ENCODE results near the gene FNDC5.

Gene FNDC5

DNA sequence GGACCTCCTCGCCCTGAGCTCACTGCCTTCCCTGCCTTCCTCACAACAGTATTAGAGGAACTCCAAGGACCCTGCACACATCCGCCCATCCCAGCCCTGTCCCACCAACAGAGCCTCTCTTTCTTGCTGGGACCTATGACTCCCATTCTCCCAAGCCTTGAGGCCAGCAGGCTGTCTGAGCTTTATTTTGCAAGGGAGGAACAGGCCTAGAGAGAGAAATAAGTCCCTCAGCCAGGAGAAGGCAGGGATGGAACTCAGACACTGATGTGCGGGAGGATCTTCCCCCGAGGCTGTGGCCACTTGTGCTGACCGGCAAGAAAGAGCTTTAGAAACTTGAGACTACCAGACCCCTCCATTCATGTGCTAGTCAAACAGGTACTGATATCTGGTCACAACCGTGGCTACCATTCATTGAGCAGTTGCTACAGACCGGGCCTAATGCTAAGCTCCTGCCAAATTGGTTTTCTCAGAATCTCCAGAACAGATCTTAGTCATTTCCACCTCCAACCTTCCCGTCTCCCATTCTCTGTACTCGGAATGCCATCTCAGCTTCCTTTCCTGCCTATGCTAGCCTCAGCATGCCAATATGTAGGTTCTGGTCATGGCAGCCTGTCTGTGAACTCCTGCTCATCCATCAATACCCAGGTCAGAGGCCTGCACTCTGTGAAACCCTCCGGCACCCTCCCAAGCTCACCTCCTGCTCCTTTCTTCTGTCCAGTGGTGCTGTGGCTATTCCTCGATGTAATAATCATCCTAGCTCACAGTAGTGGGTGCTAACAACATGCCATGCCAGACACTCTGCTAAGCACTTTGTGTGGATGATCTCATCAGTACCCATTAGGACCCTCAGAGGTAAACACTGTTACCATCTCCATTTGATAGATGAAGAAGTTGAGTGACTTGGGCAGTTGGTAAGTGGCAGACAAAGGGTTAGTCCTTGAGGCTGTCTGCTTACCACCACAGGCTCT lies 26.7 kb upstream of the FNDC5 start:
- no peak for DNase-seq (ENCODE audit: low read depth)

DNA sequence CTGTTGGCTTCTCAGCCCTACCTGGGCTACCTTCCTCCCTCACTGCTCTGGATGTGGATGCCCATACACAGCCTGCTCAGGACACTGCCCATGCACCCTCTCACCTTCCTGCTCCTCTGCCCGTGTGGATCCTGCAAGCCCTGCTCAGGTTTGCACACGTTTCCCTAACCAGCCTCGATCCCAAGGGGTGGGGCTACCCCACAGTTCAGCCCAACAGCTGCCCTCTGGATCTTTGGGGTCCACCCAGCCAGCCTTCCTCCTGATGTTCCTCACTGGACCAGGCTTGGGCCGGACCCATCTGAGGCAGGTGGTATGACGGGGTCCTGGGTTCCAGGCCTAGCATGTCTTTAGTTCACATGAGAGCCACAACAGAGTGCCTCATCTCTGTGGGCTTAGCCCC lies 25.7 kb upstream of the FNDC5 start:
- DNase-seq (ENCODE audit: low read depth), result no peak

DNA sequence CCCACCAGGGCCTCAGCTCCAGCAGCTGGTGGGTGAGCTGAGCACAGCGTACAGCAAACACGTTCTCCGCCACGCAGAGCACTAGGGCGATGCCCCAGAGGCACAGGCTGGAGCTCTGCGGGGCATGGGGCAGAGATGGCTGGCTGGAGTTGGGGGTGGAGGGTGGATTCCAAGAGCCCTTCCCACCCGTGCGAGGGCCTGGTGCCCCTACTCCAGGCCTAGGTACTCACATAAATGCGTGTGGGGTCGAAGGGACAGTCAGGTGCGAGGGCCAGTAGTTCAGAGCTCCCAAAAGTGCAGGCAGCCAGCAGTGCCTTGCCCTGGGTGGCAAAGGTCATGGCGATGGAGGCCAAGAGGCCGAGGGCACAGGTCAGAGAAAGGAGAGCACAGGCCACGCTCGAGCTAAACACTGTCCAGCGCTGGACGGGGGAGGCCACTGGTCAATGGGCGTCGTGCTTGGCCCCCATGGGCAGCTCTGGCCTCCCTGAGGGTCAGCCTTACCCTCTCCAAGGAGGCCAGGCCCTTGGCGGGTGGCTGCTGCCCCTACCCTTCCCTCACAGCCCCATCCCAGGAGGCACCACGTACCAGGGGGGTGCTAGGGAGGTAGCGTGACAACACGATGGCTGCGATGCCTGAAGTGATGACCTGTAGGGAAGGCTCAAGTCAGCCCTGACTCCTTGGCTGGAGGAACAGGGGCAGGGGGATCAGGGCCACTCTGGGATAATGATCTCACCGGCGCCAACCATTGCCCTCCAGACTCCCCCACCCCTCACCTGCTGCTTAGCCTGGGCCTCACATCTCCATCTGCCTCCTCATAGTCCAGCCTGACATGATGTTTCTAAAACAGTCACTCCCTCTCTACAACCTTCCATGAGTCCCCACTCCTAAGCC lies 24.9 kb upstream of the FNDC5 start:
- no peak for DNase-seq (ENCODE audit: low read depth)

DNA sequence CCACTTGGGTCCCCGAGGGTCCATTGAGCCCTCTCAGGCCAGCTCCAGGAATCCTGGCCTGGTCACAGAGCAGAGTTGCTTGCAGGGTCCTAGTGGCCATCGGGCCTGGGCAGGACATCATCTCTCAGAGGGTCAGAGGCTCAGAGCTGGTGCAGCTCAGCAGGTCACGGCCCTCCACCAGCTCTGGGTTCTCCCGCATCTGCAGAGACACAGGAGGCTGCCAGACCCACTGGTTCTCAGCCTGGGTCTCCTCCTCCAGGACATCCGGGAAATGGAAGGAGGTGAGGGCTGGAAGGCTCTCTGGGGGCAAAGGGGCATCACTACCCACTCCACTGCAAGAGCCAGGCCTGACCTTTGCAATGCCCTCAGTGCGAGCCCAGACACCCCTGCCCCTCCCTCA lies 24.0 kb upstream of the FNDC5 start:
- DNase-seq (ENCODE audit: low read depth), result no peak

DNA sequence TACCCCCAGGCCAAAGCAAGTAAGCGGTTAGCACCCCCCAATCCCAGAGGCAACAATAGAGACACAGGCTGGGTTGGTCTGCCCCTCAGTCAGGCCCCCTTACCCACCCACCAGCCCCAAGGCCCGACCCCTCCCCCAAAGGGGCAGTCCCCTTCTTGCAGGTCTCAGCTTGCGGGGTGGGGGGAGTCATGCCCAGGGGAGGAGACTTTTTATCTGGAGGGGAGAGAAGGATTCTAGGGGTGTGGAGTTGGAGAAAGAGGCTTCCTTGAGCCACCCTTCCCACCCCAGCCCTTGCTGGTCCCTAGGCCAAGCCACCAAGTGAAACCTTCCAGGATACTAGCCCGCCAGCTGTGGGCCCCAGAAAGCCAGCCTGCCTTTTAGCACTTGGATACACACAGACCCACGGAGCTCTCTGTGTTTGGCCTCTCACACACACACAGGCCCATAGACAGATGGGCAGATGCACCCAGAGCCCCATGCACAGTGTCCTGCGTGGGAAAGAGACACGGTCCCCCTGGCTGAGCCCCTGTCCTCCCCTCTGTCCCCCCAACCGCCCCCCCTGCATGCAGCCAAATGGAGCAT lies 23.4 kb upstream of the FNDC5 start:
- DNase-seq (ENCODE audit: low read depth), result no peak

DNA sequence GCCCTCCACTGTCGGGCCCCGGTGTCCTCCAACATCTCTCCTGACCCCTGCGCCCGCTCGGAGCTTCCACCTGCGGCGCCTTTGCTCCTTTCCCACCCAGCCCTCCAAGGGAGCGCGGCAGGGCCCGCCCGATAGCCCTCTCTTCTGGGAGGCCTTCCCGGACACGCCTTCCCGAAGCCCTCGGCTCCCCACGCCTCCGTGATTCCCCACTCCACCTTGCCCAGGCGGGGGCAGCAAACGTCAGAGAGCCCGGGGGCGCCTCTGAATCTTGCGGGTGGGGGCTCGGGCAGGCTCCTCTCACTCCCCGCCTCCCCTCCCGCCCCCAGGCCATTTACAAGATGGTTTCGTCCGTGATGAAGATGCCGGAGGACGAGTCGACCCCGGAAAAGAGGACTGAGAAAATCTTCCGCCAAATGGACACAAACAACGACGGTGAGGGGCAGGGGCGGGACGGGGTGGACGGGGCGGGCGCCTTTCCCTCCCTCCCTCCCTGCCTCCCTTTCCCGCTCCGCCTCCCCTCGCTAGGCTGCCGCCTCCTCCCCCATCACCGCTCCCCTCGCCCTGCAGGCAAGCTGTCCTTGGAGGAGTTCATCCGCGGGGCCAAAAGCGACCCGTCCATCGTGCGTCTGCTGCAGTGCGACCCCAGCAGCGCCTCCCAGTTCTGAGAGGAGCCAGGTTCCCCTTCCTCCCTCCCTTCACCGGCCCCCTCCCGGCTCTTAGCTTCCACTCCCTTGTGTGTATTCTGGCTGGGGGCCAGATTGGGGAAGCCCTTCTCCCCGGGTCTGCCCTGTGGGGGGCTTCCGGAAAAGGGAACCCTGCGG lies 22.7 kb upstream of the FNDC5 start:
- DNase-seq (ENCODE audit: low read depth), result no peak

DNA sequence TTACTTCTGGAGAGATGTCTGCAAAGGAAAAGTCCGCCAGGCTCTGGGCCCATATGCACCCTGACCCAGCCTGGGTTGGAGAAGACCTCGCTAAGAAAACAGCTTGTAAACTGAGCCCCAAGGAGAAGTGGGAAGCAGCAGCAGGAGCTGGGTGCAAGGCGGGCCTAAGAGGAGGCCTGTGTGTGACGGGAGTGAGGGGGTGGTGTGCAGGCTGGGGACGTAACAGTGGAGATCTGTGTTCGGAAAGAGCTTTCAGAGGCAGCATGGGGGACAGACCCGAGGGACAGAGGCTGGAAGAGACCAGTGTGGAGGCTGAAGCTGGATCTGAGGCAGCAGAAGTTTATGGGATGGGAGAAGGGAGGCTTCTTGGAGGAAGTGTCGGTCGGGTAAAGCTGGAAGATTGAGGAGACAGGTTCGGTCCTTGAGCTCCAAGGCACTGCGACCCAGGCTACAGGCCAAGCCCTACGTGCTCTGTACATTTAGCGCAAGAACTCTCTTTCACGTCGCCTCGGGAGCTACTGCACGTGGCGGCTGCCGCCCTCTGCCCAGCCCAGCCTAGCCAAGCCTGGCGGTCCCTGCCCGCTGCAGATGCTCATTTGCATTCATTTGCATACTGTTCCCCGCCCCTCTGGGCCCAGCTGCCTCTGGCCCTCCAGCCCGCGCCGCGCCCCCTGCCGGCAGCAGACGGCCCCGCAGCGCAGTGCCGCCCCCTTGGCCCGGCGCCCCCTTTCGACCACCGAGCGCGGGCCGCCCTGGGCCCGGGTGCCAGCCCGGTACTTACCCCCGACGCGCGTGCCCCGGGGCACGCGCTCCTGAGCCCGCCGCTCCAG lies 21.9 kb upstream of the FNDC5 start:
- no peak for DNase-seq (ENCODE audit: low read depth)

DNA sequence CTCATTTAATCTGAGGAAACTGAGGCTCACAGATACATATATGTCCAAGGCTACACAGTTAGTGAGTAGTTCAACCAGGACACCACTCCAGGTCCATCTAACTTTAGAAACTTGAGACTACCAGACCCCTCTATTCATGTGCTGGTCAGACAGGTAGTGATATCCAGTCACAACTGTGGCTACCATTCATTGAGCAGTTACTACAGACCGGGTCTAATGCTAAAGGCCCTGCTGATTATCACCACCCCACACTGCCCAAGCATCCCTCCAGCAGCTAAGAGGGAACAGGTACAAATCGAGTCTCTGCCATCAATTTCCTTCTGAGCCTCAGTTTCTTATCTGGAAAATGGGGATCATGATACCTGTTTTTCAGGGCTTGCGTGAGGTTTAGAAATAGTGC lies 20.9 kb upstream of the FNDC5 start:
- DNase-seq (ENCODE audit: low read depth), result no peak

DNA sequence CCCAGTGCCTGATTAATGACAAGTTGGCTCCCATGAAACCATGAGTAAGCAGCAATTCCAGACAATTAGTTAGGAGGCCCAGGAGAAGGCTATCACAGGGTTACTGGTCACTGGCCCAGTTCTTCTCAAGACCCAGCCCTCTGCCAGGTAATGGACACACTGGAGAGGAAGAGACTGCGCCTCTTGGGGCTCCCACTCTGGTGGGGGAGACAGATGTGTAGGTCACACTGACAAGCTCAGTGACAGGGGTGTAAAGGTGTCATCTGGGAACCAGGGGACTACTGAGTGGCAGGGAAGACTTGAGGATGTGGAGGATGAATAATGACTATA lies 20.5 kb upstream of the FNDC5 start:
- DNase-seq (ENCODE audit: low read depth), result no peak

DNA sequence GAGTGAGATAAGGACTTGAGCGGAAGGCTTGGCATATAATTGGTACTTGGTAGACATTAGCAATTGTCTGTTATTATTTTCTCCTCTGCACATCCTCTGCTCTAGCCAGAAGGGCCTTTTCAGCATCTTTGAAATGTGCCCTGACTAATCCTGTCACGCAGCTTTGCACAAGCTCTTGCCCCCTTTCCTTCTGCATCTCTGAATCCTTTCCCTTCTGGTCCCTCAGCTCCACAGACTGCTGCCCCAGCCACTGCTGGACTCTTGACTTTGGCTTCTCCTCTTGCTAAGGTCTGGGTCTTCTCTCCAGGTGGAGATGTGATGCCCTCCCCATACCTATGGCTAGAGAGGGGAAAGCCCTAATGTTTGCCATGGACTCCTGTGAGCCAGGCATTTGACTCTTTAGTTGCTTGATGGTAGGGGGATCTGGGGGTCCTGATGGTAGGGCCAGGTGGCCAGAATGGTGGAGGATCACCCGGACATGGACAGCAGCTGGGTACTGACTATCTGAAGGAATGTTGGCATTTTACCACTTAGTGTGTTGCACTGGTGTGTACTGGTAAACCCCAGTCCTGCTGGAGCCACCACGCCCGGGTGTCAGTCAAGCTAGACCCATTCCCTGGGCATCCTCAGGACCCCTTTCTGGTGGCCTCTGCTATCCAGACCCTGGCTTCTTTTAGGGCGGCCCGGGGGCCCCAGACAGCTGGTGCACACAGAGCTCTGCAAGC lies 20.0 kb upstream of the FNDC5 start:
- no peak for DNase-seq (ENCODE audit: low read depth)

DNA sequence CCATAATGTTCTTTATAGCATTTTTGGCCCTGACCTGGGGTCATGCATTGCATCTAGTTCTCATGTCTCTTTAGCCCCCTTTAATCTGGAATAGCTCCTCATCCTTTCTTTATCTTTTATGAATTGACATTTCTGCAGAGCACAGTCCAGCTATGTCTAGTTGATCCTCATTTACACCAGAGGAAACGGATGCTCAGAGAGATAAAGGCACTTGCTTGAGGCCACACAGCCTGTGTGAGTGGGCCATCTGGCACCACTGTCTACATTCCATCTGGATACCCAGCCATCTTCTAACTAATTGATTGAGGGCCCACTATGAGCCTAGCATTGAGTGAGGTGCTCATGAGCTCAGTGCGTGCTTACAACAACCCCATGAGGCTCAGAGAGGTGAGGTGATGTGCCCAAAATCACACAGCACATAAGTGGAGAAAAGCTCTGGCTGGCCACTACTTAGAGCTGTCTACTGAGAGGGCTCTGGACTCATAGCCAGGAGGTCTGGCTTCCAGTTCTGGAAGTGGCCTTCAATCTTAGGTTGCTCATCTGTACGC lies 19.1 kb upstream of the FNDC5 start:
- DNase-seq (ENCODE audit: low read depth), result no peak

DNA sequence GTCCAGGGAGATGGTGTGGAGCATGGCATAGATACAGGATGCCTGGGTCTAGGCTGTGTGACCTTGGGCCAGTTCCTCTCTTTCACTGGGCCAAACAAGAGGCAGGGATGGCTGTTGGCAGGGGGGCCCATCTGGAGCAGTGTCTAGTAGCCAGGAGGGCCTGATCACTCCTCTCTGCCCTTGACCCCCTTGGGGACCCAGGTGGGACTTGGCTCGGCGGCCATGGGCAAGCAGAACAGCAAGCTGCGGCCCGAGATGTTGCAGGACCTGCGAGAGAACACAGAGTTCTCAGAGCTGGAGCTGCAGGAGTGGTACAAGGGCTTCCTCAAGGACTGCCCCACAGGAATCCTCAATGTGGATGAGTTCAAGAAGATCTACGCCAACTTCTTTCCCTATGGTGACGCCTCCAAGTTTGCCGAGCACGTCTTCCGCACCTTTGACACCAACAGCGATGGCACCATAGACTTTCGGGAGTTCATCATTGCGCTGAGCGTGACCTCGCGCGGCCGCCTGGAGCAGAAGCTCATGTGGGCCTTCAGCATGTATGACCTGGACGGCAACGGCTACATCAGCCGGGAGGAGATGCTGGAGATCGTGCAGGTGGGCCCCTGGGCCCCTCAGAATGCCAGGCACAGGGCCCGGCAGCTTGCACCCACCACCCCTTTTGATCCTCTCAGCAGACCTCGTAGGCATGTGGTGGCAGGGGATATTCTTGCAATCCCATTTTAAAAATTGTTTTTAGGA lies 18.1 kb upstream of the FNDC5 start:
- DNase-seq (ENCODE audit: low read depth), result no peak

DNA sequence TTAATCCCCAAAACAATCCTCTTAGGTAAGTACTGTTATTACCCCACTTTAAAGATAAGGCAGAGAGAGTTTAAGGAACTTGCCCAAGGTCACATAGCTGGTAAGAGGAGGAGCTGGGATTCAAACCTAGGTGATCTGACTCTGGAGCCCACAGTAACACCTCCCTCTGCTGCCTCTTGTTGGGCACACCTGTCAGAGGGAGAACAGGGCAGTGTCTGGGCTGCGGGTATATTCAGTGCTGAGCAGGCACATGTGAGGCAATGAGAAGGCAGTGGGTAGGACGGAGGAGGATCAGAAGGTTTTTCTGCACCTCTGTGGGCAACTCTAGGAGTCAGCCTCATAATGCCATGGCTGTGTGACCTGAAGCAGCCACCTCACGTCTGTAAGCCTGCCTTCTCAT lies 17.4 kb upstream of the FNDC5 start:
- DNase-seq (ENCODE audit: low read depth), result no peak

DNA sequence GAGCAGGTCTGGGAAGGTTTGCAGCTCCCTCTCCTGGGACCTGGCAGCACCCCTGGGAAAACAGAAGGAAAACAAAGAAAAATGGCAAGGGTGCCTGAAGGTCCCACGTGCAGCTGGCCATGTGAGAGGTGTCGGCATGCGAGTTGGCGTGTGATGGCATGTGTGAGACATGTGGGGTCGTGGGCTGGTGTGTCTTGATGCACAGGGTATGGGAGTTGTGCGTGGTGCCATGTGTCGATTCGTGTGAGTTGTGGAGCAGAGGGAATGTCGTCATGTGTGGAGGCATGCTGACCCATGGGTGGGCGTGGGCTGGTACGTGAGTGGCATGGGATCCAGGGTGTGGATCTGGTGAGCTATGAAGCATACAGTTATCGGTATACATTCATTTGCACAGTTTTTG lies 16.9 kb upstream of the FNDC5 start:
- DNase-seq (ENCODE audit: low read depth), result no peak

DNA sequence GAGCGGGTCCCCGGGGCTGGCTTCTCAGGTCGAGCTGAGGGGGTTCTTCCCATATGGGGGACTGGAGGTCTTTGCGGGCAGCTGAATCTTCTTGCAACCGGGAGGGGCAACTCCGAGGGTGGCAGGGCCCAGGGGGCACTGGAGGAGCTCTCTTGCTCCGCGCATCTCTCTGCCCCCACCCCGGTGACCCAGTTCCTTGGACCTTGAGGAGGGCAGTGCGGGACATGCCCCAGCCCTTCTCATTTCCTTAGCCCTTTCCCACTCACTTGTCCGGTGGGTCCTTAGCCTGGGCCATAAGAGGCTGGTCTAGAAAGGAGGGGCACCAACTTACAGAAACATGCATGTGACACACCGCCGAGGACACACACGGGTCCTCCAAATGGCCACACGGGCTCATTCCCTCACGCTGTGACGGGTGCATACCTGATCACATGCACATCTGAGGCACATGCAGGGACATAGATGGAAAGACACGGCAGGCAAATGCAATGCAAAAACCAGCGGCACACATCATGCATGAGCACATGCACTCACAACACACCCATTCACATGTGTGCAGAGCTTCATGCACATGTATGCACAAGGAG lies 16.2 kb upstream of the FNDC5 start:
- DNase-seq (ENCODE audit: low read depth), result no peak

DNA sequence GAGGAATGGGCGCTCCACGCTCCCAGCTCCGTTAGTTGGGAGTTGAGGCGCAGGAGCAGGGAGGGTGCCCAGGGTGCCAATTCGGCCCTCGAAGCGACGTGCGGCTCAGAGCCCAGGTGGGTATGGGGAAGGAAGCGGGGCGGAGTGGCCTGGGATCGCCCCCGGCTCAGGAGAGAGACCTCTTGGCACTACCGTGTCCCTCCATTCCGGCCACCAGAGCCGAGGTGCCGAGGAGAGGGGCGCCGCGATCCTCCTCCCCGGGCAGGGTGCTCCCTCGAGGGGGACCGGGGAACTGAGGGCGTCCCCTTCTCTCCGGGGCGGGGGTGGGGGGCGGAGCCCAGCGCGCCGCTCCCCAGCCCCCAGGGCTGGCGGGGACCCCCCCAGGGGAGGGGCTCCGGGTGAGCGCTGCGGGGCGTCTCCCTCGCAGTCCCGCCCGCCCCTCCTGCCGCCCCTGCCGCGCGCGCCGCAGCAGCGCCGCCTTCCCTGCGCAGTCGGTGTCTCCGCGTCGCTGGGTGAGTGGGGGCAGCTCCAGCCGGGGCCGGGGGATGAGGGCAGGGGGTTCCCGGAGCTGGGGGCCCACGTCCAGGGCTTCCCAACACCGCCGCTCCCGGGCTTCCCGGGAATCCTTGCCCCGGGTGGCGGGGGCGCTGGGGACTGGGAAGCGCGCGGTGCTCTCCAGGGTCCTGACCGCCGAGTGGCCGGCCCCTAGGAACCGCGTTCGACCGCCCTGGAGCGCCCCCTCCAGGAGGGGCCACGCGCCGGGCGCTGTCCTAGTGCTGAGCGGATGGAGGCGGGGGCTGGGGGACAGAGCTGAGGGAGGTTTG lies 15.5 kb upstream of the FNDC5 start, which contains the start of gene HPCA:
Gene HPCA, plus strand, starts transcription at position 488 of the 824 bp plus-strand sequence. CDS start 2,408 bp downstream, outside the sequence.
- no peak for DNase-seq (ENCODE audit: low read depth)

DNA sequence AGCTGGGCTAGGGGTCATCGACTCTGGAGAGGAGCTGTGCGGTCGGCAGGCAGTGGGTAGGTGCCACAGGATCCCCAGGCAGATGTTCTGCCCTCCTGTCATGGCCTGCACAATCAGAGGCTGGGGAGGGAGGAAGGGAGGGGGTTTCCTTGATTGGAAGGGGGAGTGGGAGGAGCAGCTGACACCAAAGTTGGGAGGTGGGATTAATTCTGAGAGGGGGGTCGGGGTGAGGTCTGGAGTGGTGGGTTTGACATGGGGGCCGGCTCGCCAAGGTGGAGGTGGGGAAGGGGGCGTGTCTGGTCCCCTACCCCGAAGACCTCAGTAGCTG lies 14.9 kb upstream of the FNDC5 start:
- no peak for DNase-seq (ENCODE audit: low read depth)

DNA sequence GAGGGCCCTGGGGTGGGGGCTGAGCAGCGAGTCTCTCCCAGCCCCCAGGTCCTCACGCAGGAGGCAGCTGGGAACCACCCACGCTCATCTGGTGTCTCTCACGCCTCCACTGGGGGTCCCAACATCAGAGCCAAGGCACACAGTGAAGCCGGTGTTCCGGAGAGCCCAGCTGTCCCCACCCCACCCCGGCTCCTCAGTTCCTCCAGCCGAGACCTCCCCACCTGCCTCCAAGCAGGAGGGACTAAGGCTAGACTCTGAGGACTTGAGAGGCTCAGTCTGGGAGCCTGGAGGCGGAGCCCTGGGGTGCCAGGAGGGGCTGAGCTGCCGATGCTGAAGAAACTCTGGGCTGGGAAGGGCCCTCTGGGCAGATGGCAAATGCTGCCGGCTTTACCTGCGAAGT lies 14.0 kb upstream of the FNDC5 start:
- no peak for DNase-seq (ENCODE audit: low read depth)

Measured in stimulated activated CD8-positive, alpha-beta memory T cell treated with anti-CD3 and anti-CD28 coated beads, Interleukin-15, amount 100 ng/mL, for 1 hour (primary cell).